Gastrocnemius medialis (tissue), 4 donors: Measurements from ENCODE around the gene EMC6. TPM values are rescaled to one million over a fixed set of nuclear protein-coding genes. Genes with fewer than 3 reads are reported as not detected.

ENCODE experiments used
- ATAC-seq, 2 donors: fragments of 150-250 bp; one replicate each; pipeline ENCODE4 v1.9.1; 2016
- DNase-seq, 2 donors: peaks; one replicate each; pipeline ENCODE4 v3.0.0-alpha.2; 2019
- H3K27ac ChIP-seq, 4 donors: fragments of 200-600 bp; sonication (generic); 1 replicate in 1 of 4; 2 replicates in 3 of 4; pipeline ENCODE4 v1.5.1; 2016 to 2018; ENCODE audit warnings: mild to moderate bottlenecking in 2 of 4, moderate library complexity in 1 of 4
- H3K27me3 ChIP-seq, 3 donors: fragments of 200-600 bp; sonication (generic) in 2 of 3; 1 replicate in 1 of 3; 2 replicates in 2 of 3; pipeline versions ENCODE4 v1.5.1 to v1.6.0; 2016 to 2019; ENCODE audit warnings: mild to moderate bottlenecking in 1 of 3, moderate library complexity in 1 of 3
- H3K36me3 ChIP-seq, 2 donors: fragments of 200-600 bp; sonication (generic) in 1 of 2; one replicate each; pipeline ENCODE4 v1.5.1; 2017 to 2018
- H3K4me1 ChIP-seq, 2 donors: fragments of 200-600 bp; sonication (generic) in 1 of 2; one replicate each; pipeline ENCODE4 v1.5.1; 2016 to 2017; ENCODE audit warnings: mild to moderate bottlenecking in 2 of 2
- H3K4me3 ChIP-seq, 4 donors: fragments of 200-600 bp; sonication (generic) in 3 of 4; 1 replicate in 1 of 4; 2 replicates in 3 of 4; pipeline ENCODE4 v1.5.1; 2016 to 2019; ENCODE audit warnings: mild to moderate bottlenecking in 2 of 4
- H3K9me3 ChIP-seq, 3 donors: fragments of 200-600 bp; sonication (generic) in 2 of 3; 1 replicate in 1 of 3; 2 replicates in 2 of 3; pipeline ENCODE4 v1.5.1; 2016 to 2019
- CTCF ChIP-seq, 5 experiments: fragments of 450-650 bp in 3 of 5; fragments of 200-600 bp in 2 of 5; sonication (generic) in 2 of 5; IDR thresholded peaks in 4 of 5; conservative IDR thresholded peaks in 1 of 5; 1 replicate in 4 of 5; 2 replicates in 1 of 5; pipeline ENCODE4 v1.5.1; 2016 to 2019; ENCODE audit warnings: antibody characterized with exemption in 5 of 5, mild to moderate bottlenecking in 3 of 5, moderate library complexity in 3 of 5
- POLR2A ChIP-seq, 2 donors: fragments of 450-650 bp; IDR thresholded peaks; one replicate each; pipeline ENCODE4 v1.6.1; 2017; ENCODE audit warnings: antibody characterized with exemption in 2 of 2, mild to moderate bottlenecking in 2 of 2, moderate library complexity in 2 of 2
- in situ Hi-C, 4 donors: fragments of 200-750 bp; cut with MboI; loops; one replicate each; pipeline versions ENCODE4 v1.15.0 to v1.8.0; 2017; ENCODE audit warnings: low sequenced_read_pairs in 4 of 4
- intact Hi-C: fragments of 100-400 bp; cut with DNase I; formaldehyde crosslinking; loops from one replicate; pipeline ENCODE4 v1.15.1; 2023; ENCODE audit warnings: low total_unique reads
- total RNA-seq, 4 donors: library from RNA; depleted of rRNA; stranded (reverse); fragments of >200 nt; gene quantifications; one replicate each; pipeline versions ENCODE4 v1.1.0 to v1.2.3, GENCODE V29; 2016

Gene EMC6
- total RNA-seq, 4 donors from 2014 or later, result 40.6 to 73.8 (median 54.5) TPM

- Histone ChIP-seq H3K27ac (peak overlapping the region in 2 of 4 donors; percentile 10 to 14), H3K9me3 (no peaks in the 10 kb centered on the region), H3K36me3 (peaks cover 0 to 16% of the 10 kb centered on the region in 2 donors), H3K4me1 (peaks cover 12 to 24% of the 10 kb centered on the region in 2 donors), H3K27me3 (no peaks in the 10 kb centered on the region), H3K4me3 (no peak overlapping the region)
- TF ChIP-seq POLR2A (IDR thresholded peaks at IDR 0.05) (no peak), CTCF (IDR thresholded peaks at IDR 0.05 in 4 of 5, conservative IDR thresholded peaks at IDR 0.05 in 1 of 5) (peak in 1 of 5 experiments; percentile 11)
- intact Hi-C loops, result no loop called here
- in situ Hi-C loops, result no loop called here
- DNase-seq (no peak), ATAC-seq (no peak)
These were observed 23.0 kb downstream of the EMC6 start for GRCh38 chr17:3691617-3692067.

GRCh38 chr17:3692346-3692745 is 23.7 kb downstream of the EMC6 start:
- Histone ChIP-seq H3K27me3 (peaks cover 0 to 4% (median 0%) of the 10 kb centered on the region in 3 donors), H3K36me3 (peaks cover 0 to 16% of the 10 kb centered on the region in 2 donors), H3K9me3 (no peaks in the 10 kb centered on the region), H3K27ac (peak overlapping the region in 3 of 4 donors; percentile 94 to 97 (median 95)), H3K4me1 (peaks cover 13 to 24% of the 10 kb centered on the region in 2 donors), H3K4me3 (no peak overlapping the region)
- in situ Hi-C loops (no loop called here), intact Hi-C loops (no loop called here)
- ATAC-seq (no peak), DNase-seq (no peak)
- TF ChIP-seq POLR2A (IDR thresholded peaks at IDR 0.05) (no peak), CTCF (IDR thresholded peaks at IDR 0.05 in 4 of 5, conservative IDR thresholded peaks at IDR 0.05 in 1 of 5) (no peak)

- Histone ChIP-seq H3K27ac (peak overlapping the region; percentile 94 to 99 (median 96)), H3K4me3 (no peak overlapping the region), H3K27me3 (peaks cover 0 to 4% (median 0%) of the 10 kb centered on the region in 3 donors), H3K4me1 (peaks cover 13 to 24% of the 10 kb centered on the region in 2 donors), H3K36me3 (peaks cover 0 to 16% of the 10 kb centered on the region in 2 donors), H3K9me3 (no peaks in the 10 kb centered on the region)
- no peak for DNase-seq
- no peak for ATAC-seq
- no peak for TF ChIP-seq POLR2A (IDR thresholded peaks at IDR 0.05)
- no peak for TF ChIP-seq CTCF (IDR thresholded peaks at IDR 0.05 in 4 of 5, conservative IDR thresholded peaks at IDR 0.05 in 1 of 5)
- in situ Hi-C loops, result no loop called here
- intact Hi-C loops, result no loop called here
These were observed 24.5 kb downstream of the EMC6 start for GRCh38 chr17:3693141-3693540.

GRCh38 chr17:3693829-3694231 is 25.2 kb downstream of the EMC6 start:
- no peak for DNase-seq
- Histone ChIP-seq H3K4me3 (no peak overlapping the region), H3K27me3 (peaks cover 0 to 4% (median 0%) of the 10 kb centered on the region in 3 donors), H3K9me3 (no peaks in the 10 kb centered on the region), H3K36me3 (peaks cover 0 to 16% of the 10 kb centered on the region in 2 donors), H3K27ac (peak overlapping the region; percentile 94 to 99 (median 96)), H3K4me1 (peaks cover 13 to 24% of the 10 kb centered on the region in 2 donors)
- in situ Hi-C loops (no loop called here), intact Hi-C loops (no loop called here)
- no peak for ATAC-seq
- no peak for TF ChIP-seq POLR2A (IDR thresholded peaks at IDR 0.05)
- no peak for TF ChIP-seq CTCF (IDR thresholded peaks at IDR 0.05 in 4 of 5, conservative IDR thresholded peaks at IDR 0.05 in 1 of 5)
